PFSK-1 (cell line): ENCODE data around the gene GTF3C2.

Experiments
- POLR2AphosphoS5 ChIP-seq: IDR thresholded peaks from 2 replicates; pipeline ENCODE4 v1.6.1; 2012; ENCODE audit warnings: low read depth, mild to moderate bottlenecking, control low read depth, low read length, moderate library complexity
- TAF1 ChIP-seq: IDR thresholded peaks from 2 replicates; pipeline ENCODE4 v1.6.1; 2012; ENCODE audit warnings: low read length, control low read depth, borderline replicate concordance; ENCODE audit not compliant: insufficient read depth
- TF ChIP-seq, protein P1 (sequence below), 2 experiments: IDR thresholded peaks; 2 replicates each; pipeline versions ENCODE4 v1.6.1 to v1.8.0; 2011 to 2012; ENCODE audit warnings: low read depth in 2 of 2, low read length in 2 of 2, control low read depth in 1 of 2, inconsistent platforms in 1 of 2, mild to moderate bottlenecking in 1 of 2, moderate library complexity in 1 of 2; ENCODE audit not compliant: insufficient read depth in 1 of 2

DNA sequence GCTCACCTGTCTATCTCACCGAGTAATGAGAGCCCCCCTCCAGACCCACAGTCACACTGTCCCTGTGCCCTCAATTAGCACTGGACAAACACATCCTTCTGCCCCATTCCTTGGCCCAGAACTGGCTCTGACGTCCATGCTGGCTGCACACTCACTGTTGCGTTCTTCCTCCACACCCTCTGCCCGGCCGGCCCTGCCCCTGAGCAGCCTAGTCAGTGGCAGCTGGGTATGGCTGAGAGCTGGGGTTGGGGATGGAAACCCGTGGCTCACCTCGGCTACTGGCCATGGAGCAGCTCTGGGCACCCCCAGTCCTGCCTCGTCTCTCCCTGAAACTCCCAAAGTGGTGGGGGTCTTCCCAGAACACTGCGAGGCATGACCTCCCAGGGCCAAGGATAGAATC is 41.9 kb downstream of the GTF3C2 start:
- TF ChIP-seq, protein P1, sequence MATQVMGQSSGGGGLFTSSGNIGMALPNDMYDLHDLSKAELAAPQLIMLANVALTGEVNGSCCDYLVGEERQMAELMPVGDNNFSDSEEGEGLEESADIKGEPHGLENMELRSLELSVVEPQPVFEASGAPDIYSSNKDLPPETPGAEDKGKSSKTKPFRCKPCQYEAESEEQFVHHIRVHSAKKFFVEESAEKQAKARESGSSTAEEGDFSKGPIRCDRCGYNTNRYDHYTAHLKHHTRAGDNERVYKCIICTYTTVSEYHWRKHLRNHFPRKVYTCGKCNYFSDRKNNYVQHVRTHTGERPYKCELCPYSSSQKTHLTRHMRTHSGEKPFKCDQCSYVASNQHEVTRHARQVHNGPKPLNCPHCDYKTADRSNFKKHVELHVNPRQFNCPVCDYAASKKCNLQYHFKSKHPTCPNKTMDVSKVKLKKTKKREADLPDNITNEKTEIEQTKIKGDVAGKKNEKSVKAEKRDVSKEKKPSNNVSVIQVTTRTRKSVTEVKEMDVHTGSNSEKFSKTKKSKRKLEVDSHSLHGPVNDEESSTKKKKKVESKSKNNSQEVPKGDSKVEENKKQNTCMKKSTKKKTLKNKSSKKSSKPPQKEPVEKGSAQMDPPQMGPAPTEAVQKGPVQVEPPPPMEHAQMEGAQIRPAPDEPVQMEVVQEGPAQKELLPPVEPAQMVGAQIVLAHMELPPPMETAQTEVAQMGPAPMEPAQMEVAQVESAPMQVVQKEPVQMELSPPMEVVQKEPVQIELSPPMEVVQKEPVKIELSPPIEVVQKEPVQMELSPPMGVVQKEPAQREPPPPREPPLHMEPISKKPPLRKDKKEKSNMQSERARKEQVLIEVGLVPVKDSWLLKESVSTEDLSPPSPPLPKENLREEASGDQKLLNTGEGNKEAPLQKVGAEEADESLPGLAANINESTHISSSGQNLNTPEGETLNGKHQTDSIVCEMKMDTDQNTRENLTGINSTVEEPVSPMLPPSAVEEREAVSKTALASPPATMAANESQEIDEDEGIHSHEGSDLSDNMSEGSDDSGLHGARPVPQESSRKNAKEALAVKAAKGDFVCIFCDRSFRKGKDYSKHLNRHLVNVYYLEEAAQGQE (IDR thresholded peaks at IDR 0.05; ENCODE audit: insufficient read depth in 1 of 2, low read depth in 2 of 2, low read length in 2 of 2) = no peak
- no peak for TF ChIP-seq TAF1
- TF ChIP-seq POLR2AphosphoS5 = no peak
